ENCODE measurements around the gene LRRC8D. TPM values are rescaled to one million over a fixed set of nuclear protein-coding genes. Genes with fewer than 3 reads are reported as not detected.

Gene LRRC8D
- total and polyA plus RNA-seq, 2 of the 4 experiments (the other 2 are of a cell fraction): 34.1 to 35.3 TPM

DNA sequence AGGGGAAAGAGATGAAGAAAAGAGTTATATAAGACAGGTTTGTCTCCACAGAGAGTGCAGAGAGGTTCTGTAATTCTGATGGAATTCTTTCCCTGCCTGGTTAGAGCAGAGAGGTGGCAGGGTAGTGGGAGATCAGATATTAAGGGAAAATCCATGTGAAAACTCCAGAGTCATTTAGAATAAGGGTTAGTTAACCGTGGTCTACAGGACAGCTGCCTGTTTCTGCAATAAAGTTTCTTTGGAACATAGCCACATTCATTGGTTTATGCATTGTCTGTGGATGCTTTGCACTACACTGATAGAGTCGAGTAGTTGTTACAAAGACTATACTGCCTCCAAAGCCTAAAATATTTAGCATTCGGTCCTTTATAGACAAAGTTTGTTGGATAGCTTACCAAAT is 55.6 kb downstream of the LRRC8D start:
- no peak overlapping the region for H3K9ac ChIP-seq (ENCODE audit: low read depth, low read length)
- no peaks in the 10 kb centered on the region for H3K36me3 ChIP-seq (ENCODE audit: control insufficient read depth, insufficient read depth, low read length)
- POLR2A ChIA-PET (ENCODE audit: unreplicated experiment): no interaction called here
- no peak overlapping the region for H2AK5ac ChIP-seq (ENCODE audit: low read depth, low read length)
- no peak overlapping the region for H2AFZ ChIP-seq (replicated peaks; ENCODE audit: low read length, poor library complexity)
- H3K9me1 ChIP-seq (ENCODE audit: insufficient read depth, low read length): no peaks in the 10 kb centered on the region; the same call in 1 of the 2 replicates
- no peak overlapping the region for H3K4me3 ChIP-seq (ENCODE audit: insufficient read depth, low read depth, low read length)
- peaks cover 2% of the 10 kb centered on the region; the same call in 1 of the 2 replicates for H3K9me3 ChIP-seq (ENCODE audit: control insufficient read depth, insufficient read depth, low read length)
- TF ChIP-seq MAZ (IDR thresholded peaks at IDR 0.05; ENCODE audit: borderline replicate concordance, low read depth, low read length) (no peak), SMC3 (IDR thresholded peaks at IDR 0.05; ENCODE audit: low read depth, low read length) (no peak), BHLHE40 (IDR thresholded peaks at IDR 0.05; ENCODE audit: low read depth, low read length) (no peak), NFE2L2 (IDR thresholded peaks at IDR 0.05; ENCODE audit: low read depth, low read length) (no peak)
- H3K18ac ChIP-seq (ENCODE audit: low read depth, low read length): no peak overlapping the region
- no CpG with 5 or more reads among the region's 3 CpGs for WGBS, 2 experiments (ENCODE audit: extremely low coverage in 2 of 2, insufficient read length in 1 of 2)
- H3K4me2 ChIP-seq (ENCODE audit: low read depth, low read length): no peak overlapping the region
- H4K20me1 ChIP-seq (ENCODE audit: insufficient read depth, low read length): no peaks in the 10 kb centered on the region
- no peak overlapping the region for H3K4ac ChIP-seq (ENCODE audit: low read depth, low read length)
- H4K91ac ChIP-seq (ENCODE audit: insufficient read depth, low read depth, low read length): no peak overlapping the region
- no peak overlapping the region for H2BK15ac ChIP-seq (ENCODE audit: low read depth, low read length)
- no peaks in the 10 kb centered on the region for H3K27me3 ChIP-seq (ENCODE audit: control insufficient read depth, insufficient read depth, low read length)
- BruUV-seq (replicated peaks): no TSS peak
- H4K8ac ChIP-seq (ENCODE audit: low read depth in 2 of 2, low read length in 2 of 2): no peak overlapping the region
- CTCF ChIA-PET: no interaction called here
- ATAC-seq (ENCODE audit: low read depth) (no peak), DNase-seq (no peak)
- peaks cover 14 to 40% of the 10 kb centered on the region in 2 experiments for H3K79me1 ChIP-seq (ENCODE audit: low read depth in 1 of 2, low read length in 2 of 2)
- H3K23ac ChIP-seq (ENCODE audit: low read depth, low read length): no peak overlapping the region
- intact Hi-C loops (cut with micrococcal nuclease) (no loop called here), in situ Hi-C loops (cut with MboI; ENCODE audit: low sequenced_read_pairs) (no loop called here), dilution Hi-C loops (cut with HindIII; ENCODE audit: low sequenced_read_pairs, unreplicated experiment) (no loop called here)
- no peak overlapping the region for H3K14ac ChIP-seq (replicated peaks; ENCODE audit: low read depth, low read length)
- no peak overlapping the region for H2AK9ac ChIP-seq (replicated peaks; ENCODE audit: low read depth, low read length, poor library complexity)
- no peak overlapping the region for H2BK120ac ChIP-seq (ENCODE audit: low read depth, low read length)
- no peak overlapping the region for H3K27ac ChIP-seq (ENCODE audit: insufficient read depth, low read length)
- H2BK20ac ChIP-seq (ENCODE audit: low read depth, low read length): no peak overlapping the region
- no peak overlapping the region for H2BK5ac ChIP-seq (ENCODE audit: low read depth, low read length, poor library complexity, severe bottlenecking)
- no peak overlapping the region for H4K5ac ChIP-seq (ENCODE audit: low read depth, low read length)
- no peaks in the 10 kb centered on the region for H3K4me1 ChIP-seq (ENCODE audit: control insufficient read depth, insufficient read depth, low read length)
- no peak overlapping the region for H3K56ac ChIP-seq (ENCODE audit: extremely low read depth, insufficient read depth, low read length)
